ENCODE measurements around the gene TNFAIP8L1. TPM values are rescaled to one million over a fixed set of nuclear protein-coding genes. Genes with fewer than 3 reads are reported as not detected.
A peak's percentile ranks its signal among the peaks of the same experiment; 100 is the strongest.
"Not testable (repeated sequence)": the region's sequence is repeated elsewhere in the genome, so short reads cannot be mapped to it uniquely, and the experiment has no call there.

Gene TNFAIP8L1
- total RNA-seq, 1 donor from 2014 or later: 4.4 TPM

DNA sequence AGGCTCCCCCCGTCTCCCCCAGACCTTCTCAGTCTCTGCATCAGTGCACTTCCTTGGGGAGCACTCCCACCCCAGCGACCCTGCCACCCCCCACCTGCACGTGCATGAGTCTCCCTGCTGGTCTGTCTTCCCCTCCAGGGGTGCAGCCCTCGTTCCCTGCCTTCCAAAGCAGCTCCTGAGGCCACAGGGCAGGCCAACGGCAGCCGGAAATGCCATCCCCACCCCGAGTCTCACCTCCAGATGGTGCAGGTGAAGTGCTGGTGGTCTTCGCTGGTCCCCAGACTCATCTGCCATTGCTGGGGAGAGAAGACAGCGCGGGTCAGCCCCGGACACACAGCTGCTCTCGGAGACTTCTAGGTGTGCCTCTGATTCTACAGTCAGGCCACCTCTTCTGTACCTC, 25.3 kb downstream of the TNFAIP8L1 start:
- DNase-seq (ENCODE audit: missing footprints) (peak; percentile 43), ATAC-seq (no peak)
- intact Hi-C loops (cut with DNase I): no loop called here

DNA sequence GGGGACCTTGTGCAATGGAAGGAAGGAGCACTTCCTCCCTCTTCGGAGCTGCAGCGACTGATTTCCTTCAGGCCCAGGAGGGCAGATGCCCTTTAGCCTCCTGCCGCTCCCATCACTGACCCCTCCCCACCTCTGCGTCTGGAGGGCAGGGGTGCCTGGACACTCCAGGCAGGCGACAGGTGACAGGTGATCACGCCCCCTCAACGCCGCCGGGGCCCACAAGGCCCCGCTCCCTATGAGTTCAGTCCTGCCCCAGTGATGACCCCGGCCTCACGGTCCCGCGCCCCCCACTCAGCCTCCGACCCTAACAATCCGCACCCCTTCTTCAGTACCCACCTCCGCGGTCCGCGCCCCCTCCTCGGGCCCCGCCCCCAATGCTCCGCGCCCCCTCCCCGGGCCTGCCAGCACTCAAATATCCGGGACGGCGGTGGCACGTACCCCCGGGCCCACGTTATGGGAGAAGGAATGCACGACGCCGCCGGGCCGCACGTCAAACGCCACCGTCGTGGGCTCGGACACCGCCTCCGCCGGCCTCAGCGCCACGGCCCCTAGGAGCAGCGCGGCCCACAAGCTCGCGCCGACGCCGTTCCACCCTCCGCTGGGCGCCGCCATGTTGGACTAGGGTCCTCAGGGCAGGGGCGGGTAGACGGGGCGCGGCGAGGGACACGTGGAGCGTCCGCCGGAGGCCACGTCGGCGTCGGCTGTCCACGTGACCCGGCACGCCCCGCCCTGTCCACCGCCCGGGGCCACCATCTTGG, 30.6 kb downstream of the TNFAIP8L1 start, which contains the start of gene MYDGF:
Gene MYDGF (minus strand): TSS at position 620 of the 758 bp plus-strand sequence. CDS start 8 bp downstream, at position 612.
- intact Hi-C loops (cut with DNase I): loop anchor here (5.0 kb wide), 1 partner anchor 37 kb away; no protein-coding TSS in a partner anchor
- ATAC-seq (peak; percentile 99), DNase-seq (ENCODE audit: missing footprints) (peak; percentile 98)

DNA sequence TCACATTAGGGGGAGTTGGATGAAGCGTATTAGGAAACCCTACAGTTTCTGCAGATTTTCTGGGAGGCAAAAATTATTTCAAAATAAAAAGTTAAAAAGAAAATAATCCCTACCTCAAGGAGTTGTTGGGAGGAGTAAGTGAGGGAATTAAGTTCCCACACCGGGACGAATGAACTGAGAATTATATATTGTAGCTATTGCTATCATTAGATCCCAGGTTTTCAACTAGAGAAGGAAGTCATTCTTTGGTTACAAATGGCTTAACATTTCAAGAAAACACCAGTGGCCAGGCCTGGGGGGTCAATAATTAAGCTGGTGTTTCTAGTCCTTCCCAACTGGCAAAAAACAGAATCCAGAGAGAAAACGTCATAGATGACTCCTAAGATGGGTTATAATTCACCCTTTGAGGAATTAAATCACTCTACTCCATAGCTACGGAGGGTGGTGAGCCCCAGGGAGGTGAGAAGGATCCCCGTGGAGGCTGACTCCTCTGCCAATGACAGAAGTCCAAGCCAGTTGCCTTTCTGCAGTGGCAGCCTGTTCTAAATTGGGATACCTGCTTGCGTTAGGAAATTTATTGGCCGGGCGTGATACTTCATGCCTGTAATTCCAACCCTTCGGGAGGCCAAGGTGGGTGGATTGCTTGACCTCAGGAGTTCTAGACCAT, 32.0 kb downstream of the TNFAIP8L1 start:
- intact Hi-C loops (cut with DNase I): loop anchor here (1.0 to 5.0 kb wide), 2 partner anchors 36 to 52 kb away; partner anchors contain the start of gene DPP9
- no peak for DNase-seq (ENCODE audit: missing footprints)
- peak; percentile 14 for ATAC-seq

DNA sequence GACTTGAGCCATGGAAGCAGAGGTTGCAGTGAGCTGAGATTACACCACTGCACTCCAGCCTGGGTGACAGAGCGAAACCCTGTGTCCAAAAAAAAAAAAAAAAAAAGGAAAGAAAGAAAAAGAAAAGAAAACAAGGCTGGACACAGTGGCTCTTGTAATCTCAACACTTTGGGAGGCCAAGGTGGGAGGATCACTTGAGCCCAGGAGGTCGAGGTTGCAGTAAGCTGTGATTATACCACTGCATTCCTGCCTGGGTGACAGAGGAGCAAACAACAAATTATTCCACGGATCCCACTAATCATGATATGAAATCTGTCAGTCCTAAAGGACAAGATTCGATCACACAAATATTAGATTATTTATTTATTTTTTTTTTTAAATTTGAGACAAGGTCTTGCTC, 33.9 kb downstream of the TNFAIP8L1 start:
- DNase-seq (ENCODE audit: missing footprints) (no peak), ATAC-seq (no peak)
- intact Hi-C loops (cut with DNase I): loop anchor here (5.0 kb wide), 1 partner anchor 34 kb away; no protein-coding TSS in a partner anchor

DNA sequence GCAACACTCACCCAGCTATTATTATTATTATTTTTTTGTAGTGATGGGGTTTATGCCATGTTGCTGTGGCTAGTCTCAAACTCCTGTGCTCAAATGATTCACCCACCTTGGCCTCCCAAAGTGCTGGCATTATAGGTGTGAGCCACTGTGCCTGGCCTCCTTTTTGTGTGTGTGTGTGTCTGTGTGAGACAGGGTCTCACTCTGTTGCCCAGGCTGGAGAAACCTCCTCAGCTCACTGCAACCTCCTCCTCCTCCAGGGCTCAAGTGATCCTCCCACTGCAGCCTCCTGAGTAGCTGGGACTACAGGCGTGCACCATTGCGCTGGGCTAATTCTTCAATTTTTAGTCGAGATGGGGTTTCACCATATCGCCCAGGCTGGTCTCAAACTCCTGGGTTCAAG, 34.4 kb downstream of the TNFAIP8L1 start:
- intact Hi-C loops (cut with DNase I): loop anchor here (5.0 kb wide), 1 partner anchor 34 kb away; no protein-coding TSS in a partner anchor
- no peak for DNase-seq (ENCODE audit: missing footprints)
- ATAC-seq: no peak

DNA sequence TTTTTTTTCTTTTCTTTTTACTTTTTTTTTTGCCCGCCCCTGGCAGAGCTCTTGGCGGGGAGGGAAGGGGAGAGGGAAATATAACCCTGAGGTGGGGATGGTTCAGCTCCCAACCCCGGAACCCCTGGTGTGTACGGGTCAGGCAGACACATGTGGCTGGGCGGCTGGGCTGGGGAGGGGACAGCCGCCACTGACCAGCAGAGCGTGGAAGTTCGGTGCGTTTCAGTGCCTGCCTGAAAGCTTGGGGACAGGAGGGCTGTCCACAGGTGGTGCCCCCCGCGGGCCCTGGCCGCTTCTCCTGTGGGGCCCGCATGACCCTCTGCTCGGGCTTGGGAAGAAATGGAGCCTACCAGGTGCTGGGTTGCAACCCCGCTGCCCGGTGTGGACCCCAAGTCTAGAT, 36.0 kb downstream of the TNFAIP8L1 start:
- intact Hi-C loops (cut with DNase I): no loop called here
- ATAC-seq (no peak), DNase-seq (ENCODE audit: missing footprints) (peak; percentile 16)

DNA sequence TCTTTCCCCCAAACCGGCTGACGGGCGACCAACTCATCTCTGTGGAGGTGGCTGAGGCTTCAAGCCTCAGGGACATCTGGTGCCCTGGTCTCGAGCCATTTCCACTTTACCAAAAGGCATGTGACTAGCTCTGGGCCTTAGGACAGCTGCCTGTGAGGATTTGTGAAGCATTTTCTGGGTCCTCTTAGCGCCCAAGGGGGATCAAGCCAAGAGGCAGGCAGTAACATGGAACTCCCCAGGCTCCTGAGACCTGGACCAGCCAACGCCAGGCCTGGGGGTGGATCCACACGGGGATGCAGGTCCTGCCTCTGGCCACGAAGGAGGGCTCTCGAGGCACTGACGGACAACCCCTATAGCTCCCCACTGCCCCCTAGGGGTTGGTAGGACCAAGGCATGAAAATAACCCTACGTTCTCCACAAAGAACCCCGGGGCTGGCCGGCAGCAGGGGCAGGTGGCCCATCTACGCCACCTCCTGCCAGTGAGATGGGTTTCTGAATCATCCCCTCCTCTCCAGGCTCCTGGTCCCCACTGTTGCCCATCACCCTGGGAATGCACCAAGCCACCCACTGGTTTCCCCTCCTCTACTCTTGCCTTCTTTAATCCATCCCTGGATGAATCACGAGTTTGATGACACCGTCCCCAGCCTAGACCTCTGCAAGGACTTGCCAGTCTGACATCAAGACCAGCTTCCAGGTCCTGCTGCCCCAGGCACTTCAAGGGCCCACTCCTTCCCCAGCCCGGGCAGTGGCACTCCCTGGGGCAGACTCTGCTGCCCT, 37.8 kb downstream of the TNFAIP8L1 start:
- DNase-seq (ENCODE audit: missing footprints): peak; percentile 49
- intact Hi-C loops (cut with DNase I): no loop called here
- peak; percentile 53 for ATAC-seq

DNA sequence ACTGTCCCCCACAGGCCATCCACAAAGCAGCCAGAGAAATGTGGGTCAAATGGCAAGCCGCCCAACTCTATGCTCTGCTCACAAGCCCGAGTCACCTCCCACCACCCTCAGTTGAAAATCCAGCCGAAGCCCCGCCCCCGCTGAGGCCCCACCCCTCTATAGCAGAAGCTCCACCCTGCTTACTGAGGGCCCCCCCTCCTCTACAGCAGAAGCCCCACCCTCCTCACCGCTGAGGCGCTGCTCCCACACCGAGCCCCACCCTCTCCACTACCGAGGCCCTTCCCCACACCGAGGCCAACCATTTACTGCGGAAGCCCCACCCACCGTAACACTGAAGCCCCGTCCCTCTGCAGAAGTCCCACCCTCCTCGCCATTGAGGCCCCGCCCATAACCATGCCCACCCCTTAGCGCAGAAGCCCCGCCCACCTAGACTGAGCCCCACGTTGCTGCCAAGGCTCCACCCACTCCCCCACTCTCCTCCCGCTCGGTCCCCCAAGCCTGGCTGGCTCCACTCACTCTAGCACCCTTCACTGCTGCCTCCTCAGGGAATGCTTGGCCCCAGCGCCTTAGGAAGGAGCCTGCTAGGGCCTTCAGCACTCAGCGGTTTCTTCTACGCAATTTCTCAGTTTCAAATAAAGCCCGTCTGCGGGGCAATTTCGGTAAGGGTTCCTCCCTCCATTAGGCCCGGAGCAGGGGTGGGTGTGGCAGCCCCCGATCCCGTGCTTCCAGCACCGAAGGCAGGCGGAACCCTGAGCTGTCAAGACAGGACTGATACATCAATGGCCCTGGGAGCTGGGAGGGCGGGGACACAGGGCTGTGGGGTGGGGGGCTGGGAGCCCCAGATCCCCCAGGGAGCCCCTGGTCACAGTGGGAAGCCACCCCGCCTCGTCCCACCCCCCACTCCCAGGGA, 39.8 kb downstream of the TNFAIP8L1 start:
- peak; percentile 55 for DNase-seq (ENCODE audit: missing footprints)
- intact Hi-C loops (cut with DNase I): no loop called here
- ATAC-seq: no peak

DNA sequence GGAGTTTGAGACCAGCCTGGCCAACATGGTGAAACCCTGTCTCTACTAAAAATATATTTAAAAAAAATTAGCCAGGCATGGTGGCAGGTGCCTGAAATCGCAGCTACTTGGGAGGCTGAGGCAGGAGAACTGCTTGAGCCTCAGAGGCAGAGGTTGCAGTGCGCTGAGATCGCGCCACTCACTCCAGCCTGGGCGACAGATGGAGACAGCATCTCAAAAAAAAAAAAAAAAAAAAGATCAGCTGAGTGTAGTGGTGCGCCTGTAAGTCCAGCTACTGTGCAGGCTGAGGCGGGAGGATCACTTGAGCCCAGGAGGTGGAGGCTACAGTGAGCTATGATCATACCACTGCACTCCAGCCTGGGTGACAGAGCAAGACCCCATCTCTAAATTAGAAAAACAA, 40.7 kb downstream of the TNFAIP8L1 start:
- peak; percentile 1 for DNase-seq (ENCODE audit: missing footprints)
- ATAC-seq; intact Hi-C loops (cut with DNase I): not testable (repeated sequence)

DNA sequence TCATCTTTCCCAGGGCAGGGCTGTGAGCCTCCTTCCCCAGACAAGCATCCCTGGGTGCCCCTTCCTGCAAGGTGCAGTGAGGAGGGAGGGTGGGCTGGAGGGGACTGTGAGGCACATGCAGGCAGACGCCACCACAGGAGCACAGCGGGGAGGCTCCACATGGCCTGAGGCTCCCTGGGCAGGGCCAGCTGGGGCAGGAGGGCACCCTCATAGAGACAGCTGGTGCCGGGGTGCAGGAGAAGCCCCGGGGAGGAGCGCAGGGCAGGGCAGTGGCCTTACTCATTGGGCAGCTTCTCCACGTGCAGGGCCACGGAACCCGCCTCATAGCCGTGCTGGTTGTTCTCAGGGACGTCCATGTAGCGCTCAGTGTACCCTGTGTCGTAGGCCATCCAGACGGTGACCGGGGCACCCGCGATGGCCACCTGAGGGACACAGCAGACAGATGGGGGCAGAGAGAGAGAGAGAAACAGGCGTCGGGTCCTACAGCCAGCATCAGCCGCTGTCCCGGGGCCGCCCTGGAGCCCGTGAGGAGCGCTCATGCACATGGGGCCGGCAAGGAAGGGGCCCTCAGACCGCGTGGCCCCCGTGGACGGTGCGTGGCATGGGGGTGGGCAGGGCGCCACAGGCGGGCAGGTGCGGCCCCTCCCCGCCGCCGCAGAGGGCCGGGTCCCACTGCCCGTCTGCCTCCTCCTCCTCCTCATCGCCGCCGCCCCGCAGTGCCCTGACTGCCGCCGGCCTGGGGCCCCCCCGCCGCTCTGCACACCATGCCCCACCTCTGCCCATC, 43.3 kb downstream of the TNFAIP8L1 start:
- ATAC-seq (no peak), DNase-seq (ENCODE audit: missing footprints) (peak; percentile 58)
- intact Hi-C loops (cut with DNase I): no loop called here

DNA sequence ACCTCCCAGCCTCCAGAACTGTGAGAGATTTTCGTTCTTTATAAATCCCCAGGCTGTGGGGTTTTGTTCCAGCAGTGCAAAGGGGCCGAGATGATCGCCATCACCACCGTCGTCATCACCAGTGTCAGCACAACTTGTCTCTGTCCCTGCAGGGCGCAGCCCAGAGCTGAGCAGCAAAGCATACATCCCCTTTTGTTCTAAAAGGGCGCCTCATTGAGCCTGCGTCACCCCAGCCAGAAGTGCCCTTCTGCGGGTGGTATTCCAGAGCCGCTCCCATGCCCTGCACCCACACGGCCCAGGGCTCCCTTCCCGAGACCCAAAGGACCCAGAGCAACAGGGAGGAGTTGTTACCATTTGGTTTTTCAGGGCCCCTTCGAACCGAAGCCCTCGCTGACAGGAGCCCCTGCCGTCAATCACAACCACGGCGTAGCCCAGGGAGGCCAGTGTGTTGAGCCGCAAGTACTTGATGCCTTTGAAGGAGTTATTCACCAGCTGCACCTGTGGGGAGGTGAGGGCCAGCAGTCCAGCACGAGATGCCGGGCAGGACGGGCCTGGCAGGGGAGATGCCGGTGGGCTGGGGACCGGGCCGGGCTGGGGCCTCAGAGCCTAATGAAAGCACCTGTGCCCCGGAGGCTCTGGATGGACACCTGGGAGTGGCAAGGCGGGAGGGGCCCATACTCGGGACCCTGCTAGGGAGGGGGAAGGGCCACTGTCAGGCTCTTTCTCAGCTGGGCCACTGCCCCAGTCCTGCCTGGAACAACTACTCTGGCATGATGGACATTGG, 45.2 kb downstream of the TNFAIP8L1 start:
- ATAC-seq (no peak), DNase-seq (ENCODE audit: missing footprints) (peak; percentile 60)
- intact Hi-C loops (cut with DNase I): no loop called here

DNA sequence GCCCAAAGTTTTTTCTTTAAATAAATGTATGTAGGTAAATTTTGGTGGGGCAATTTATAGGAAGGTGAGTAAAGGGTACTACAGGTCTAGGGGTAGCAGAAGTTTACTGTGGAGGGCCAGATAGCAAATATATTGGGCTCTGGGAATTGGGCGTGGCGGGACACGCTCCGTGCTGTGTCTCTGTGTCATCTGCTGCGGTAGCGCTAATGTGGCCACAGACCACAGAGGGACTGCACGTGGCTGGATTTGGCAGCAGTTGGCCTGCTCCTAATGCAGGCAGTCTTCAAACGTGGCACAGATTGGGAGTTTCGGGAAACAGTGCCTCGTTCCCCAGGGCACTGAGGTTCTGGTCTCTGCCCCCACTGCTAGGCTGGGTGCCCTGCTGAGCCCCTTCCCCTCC, 47.4 kb downstream of the TNFAIP8L1 start:
- intact Hi-C loops (cut with DNase I): no loop called here
- peak; percentile 2 for DNase-seq (ENCODE audit: missing footprints)
- no peak for ATAC-seq

DNA sequence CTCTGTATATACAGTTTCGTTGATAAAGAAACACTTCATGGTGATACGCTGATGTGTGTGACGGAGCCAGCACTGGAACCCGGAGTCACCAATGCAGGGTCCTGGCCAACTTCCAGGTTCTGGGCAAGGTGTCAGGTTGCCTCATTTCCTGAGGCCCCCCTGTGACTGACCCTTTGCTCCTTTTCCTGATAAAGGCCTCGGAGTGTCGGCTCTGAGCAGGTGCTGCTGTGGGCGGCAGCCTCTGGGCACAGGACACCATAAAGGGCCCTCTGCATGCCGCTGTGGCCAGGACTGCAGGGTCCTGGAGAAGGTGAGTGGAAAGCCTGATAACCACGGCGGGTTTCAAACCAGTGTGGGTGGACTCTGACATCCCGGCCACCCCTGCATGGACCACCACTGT, 48.1 kb downstream of the TNFAIP8L1 start:
- DNase-seq (ENCODE audit: missing footprints) (peak; percentile 51), ATAC-seq (no peak)
- intact Hi-C loops (cut with DNase I): no loop called here

DNA sequence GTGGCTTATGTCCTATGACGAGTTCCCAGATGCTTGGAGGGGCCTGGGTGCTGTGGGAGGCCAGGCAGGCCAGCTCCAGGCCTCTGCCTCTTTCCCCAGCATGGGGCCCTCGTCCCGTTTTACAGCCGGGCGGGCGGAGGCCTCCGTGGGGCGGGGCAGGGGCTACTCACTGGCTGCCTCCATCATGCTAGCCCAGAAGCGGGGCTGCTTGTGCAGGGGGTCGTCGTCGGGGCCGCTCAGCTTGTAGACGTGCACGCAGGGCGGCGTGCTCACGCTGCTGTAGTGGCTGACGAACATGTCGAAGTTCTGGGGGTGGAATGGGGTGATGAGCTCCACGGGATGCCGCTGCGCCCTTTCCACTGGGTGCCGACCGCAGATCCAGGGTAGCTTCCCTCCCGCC, 49.3 kb downstream of the TNFAIP8L1 start:
- DNase-seq (ENCODE audit: missing footprints): peak; percentile 53
- no peak for ATAC-seq
- intact Hi-C loops (cut with DNase I): no loop called here

DNA sequence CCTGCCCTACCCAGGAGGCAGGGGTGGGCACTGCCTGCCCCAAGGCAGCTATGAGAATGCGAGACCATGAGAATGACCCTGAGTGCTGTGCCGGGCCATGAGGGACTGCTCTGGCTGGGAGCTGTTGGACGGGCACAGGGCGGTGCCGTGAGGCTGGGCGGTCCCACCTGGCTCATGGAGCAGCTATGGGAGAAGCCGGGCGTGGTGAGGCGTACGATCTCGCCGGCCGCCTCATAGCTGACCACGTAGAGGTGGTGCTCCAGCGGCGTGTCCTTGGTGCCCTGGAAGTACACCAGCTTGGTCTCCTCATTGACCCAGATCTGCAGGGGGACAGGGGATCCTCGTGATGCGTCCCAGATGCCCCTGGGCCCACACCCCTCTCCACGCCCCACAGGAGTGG, 50.1 kb downstream of the TNFAIP8L1 start:
- intact Hi-C loops (cut with DNase I): no loop called here
- no peak for ATAC-seq
- DNase-seq (ENCODE audit: missing footprints): peak; percentile 65

DNA sequence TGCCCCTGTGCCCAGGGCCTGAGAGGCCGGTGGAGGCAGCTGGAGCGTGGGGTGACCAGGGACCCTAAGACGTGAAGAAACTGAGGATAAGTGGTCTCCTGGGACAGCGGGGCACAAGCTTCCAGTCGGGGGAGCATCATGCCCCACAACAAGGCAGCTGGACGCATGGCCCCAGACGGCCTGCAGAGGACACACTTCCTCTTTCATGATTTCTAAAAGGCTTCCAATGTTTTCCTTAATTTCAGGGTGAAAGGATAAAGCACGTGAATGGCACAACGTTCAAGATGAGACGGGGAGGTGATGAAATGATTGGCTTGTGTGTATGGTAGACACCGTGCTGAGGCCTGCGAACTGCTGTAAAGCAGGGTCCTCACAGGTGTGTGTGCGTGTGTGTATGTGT, 51.0 kb downstream of the TNFAIP8L1 start:
- ATAC-seq: no peak
- peak; percentile 63 for DNase-seq (ENCODE audit: missing footprints)
- intact Hi-C loops (cut with DNase I): no loop called here

DNA sequence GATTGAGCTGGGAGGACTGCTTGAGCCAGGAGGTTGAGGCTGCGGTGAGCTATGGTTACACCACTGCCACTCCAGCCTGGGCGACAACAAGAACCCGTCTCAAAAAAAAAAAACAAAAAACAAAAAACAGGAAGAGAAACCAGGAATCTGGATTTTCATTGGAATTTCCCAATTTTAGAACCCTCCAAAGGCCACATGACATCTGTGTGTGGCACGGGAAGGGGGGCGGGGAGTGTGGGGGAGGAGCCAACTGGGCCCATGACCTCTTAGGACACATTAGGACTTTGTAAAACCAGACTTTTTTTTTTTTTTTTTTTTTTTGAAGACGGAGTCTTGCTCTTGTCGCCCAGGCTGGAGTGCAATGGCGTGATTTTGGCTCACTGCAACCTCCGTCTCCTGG, 52.1 kb downstream of the TNFAIP8L1 start:
- ATAC-seq (no peak), DNase-seq (ENCODE audit: missing footprints) (no peak)
- intact Hi-C loops (cut with DNase I): no loop called here

Data from Right ventricle myocardium inferior (tissue), 1 donor.